HEK293 (cell line): ENCODE results near the gene MORF4L1.

Source experiments
- CTCF ChIP-seq: fragments of 450-650 bp; formaldehyde crosslinking; IDR thresholded peaks from 2 replicates; pipeline ENCODE4 v1.5.1; 2016; ENCODE audit warnings: missing biosample characterization, missing genetic modification characterization
- MEIS1 ChIP-seq: sonication (generic); formaldehyde crosslinking; IDR thresholded peaks from 2 replicates; pipeline ENCODE4 v1.8.1; 2022; ENCODE audit warnings: missing genetic modification reagents, mild to moderate bottlenecking, borderline replicate concordance
- MYNN ChIP-seq: fragments of 450-650 bp; formaldehyde crosslinking; IDR thresholded peaks from 2 replicates; pipeline ENCODE4 v1.5.1; 2016; ENCODE audit warnings: missing biosample characterization, missing genetic modification characterization, borderline replicate concordance
- ZFHX2 ChIP-seq: fragments of 450-650 bp; formaldehyde crosslinking; conservative IDR thresholded peaks from 2 replicates; pipeline ENCODE4 v1.5.1; 2016; ENCODE audit warnings: missing biosample characterization, missing genetic modification characterization
- ZNF132 ChIP-seq: fragments of 450-650 bp; formaldehyde crosslinking; IDR thresholded peaks from 2 replicates; pipeline ENCODE4 v1.5.1; 2017; ENCODE audit warnings: missing biosample characterization, missing genetic modification characterization, borderline replicate concordance
- ZNF175 ChIP-seq: fragments of 450-650 bp; formaldehyde crosslinking; IDR thresholded peaks from 2 replicates; pipeline ENCODE4 v1.5.1; 2016; ENCODE audit warnings: missing biosample characterization, missing genetic modification characterization
- ZNF274 ChIP-seq, 2 experiments: fragments of 200-500 bp in 1 of 2; fragments of 450-650 bp in 1 of 2; sonication (Bioruptor generic) in 1 of 2; formaldehyde crosslinking in 1 of 2; IDR thresholded peaks; 2 replicates each; pipeline versions ENCODE4 v1.5.1 to v1.6.1; 2014 to 2016; ENCODE audit warnings: borderline replicate concordance in 1 of 2, inconsistent platforms in 1 of 2, low read length in 1 of 2, missing biosample characterization in 1 of 2, missing genetic modification characterization in 1 of 2
- ZNF335 ChIP-seq: fragments of 450-650 bp; formaldehyde crosslinking; conservative IDR thresholded peaks from 2 replicates; pipeline ENCODE4 v1.5.1; 2016; ENCODE audit warnings: missing biosample characterization, missing genetic modification characterization
- ZNF391 ChIP-seq: fragments of 450-650 bp; formaldehyde crosslinking; IDR thresholded peaks from 2 replicates; pipeline ENCODE4 v1.5.1; 2016; ENCODE audit warnings: low read depth, missing biosample characterization, missing genetic modification characterization, borderline replicate concordance
- ZNF433 ChIP-seq: fragments of 450-650 bp; formaldehyde crosslinking; IDR thresholded peaks from 2 replicates; pipeline ENCODE4 v1.5.1; 2016; ENCODE audit warnings: missing biosample characterization, missing genetic modification characterization, low read depth
- ZNF580 ChIP-seq: fragments of 450-650 bp; formaldehyde crosslinking; IDR thresholded peaks from 2 replicates; pipeline ENCODE4 v1.5.1; 2016; ENCODE audit warnings: missing biosample characterization, missing genetic modification characterization
- ZNF629 ChIP-seq: fragments of 450-650 bp; formaldehyde crosslinking; IDR thresholded peaks from 2 replicates; pipeline ENCODE4 v1.5.1; 2017; ENCODE audit warnings: missing biosample characterization, missing genetic modification characterization
- TF ChIP-seq, protein P1 (sequence below): fragments of 450-650 bp; formaldehyde crosslinking; IDR thresholded peaks from 2 replicates; pipeline ENCODE4 v1.5.1; 2016; ENCODE audit warnings: missing biosample characterization, missing genetic modification characterization

DNA sequence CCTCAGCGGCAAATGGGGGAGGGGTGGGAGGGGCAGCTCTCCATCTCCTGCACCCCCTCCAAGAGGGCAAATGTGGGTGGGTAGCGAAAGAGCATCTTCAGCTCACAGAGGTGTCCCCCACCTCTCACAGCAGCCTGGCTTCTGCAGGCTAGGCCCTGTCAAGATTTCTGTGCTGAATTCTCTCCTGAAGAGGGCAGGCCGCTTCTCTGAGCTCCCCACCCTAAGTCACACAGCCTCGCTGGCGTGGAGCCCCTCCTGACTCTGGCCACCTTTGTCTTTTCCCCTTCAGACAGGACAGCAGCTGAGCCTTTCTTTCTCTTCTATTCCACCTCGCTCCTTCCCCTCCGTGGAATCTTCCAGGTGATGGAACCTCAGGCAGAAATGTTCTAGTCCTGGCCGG lies 35.1 kb upstream of the MORF4L1 start:
- no peak for TF ChIP-seq MEIS1
- TF ChIP-seq CTCF (tag by site-specific recombination): no peak
- TF ChIP-seq ZNF629 (tag by site-specific recombination): no peak
- no peak for TF ChIP-seq ZNF132 (tag by site-specific recombination)
- TF ChIP-seq, protein P1, sequence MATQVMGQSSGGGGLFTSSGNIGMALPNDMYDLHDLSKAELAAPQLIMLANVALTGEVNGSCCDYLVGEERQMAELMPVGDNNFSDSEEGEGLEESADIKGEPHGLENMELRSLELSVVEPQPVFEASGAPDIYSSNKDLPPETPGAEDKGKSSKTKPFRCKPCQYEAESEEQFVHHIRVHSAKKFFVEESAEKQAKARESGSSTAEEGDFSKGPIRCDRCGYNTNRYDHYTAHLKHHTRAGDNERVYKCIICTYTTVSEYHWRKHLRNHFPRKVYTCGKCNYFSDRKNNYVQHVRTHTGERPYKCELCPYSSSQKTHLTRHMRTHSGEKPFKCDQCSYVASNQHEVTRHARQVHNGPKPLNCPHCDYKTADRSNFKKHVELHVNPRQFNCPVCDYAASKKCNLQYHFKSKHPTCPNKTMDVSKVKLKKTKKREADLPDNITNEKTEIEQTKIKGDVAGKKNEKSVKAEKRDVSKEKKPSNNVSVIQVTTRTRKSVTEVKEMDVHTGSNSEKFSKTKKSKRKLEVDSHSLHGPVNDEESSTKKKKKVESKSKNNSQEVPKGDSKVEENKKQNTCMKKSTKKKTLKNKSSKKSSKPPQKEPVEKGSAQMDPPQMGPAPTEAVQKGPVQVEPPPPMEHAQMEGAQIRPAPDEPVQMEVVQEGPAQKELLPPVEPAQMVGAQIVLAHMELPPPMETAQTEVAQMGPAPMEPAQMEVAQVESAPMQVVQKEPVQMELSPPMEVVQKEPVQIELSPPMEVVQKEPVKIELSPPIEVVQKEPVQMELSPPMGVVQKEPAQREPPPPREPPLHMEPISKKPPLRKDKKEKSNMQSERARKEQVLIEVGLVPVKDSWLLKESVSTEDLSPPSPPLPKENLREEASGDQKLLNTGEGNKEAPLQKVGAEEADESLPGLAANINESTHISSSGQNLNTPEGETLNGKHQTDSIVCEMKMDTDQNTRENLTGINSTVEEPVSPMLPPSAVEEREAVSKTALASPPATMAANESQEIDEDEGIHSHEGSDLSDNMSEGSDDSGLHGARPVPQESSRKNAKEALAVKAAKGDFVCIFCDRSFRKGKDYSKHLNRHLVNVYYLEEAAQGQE (tag by site-specific recombination): no peak
- TF ChIP-seq ZNF175 (tag by site-specific recombination): no peak
- TF ChIP-seq ZNF433: no peak
- TF ChIP-seq ZNF274 (IDR thresholded peaks at IDR 0.05; ENCODE audit: low read length): no peak
- TF ChIP-seq ZNF274 (tag by site-specific recombination; IDR thresholded peaks at IDR 0.05; ENCODE audit: borderline replicate concordance): no peak
- no peak for TF ChIP-seq ZNF391
- TF ChIP-seq ZNF335 (tag by site-specific recombination): no peak
- TF ChIP-seq ZFHX2 (tag by site-specific recombination): no peak
- no peak for TF ChIP-seq ZNF580 (tag by site-specific recombination)
- TF ChIP-seq MYNN: no peak
